Motor neuron (in vitro differentiated cells): ENCODE results near the gene TDRD7. TPM values are rescaled to one million over a fixed set of nuclear protein-coding genes. Genes with fewer than 3 reads are reported as not detected.

ENCODE experiments used
- ATAC-seq, 8 experiments: fragments of 200-7000 bp; cut with Tn5 transposase; replicated peaks in 6 of 8; 2 replicates each; pipeline ENCODE4 v1.8.0; 2021; ENCODE audit warnings: mild to moderate bottlenecking in 8 of 8, moderate library complexity in 8 of 8
- H3K27ac ChIP-seq, 2 donors: fragments of 250-450 bp; sonication (Bioruptor Pico); 2 replicates each; pipeline ENCODE4 v1.9.0; 2021; ENCODE audit warnings: antibody characterized with exemption in 2 of 2, mild to moderate bottlenecking in 2 of 2, moderate library complexity in 1 of 2
- H3K4me1 ChIP-seq, 2 donors: fragments of 250-450 bp; sonication (Bioruptor Pico); replicated peaks in 1 of 2; 2 replicates each; pipeline ENCODE4 v1.6.1; 2021; ENCODE audit warnings: antibody characterized with exemption in 2 of 2, mild to moderate bottlenecking in 2 of 2, moderate library complexity in 1 of 2
- H3K4me3 ChIP-seq, 5 donors: fragments of 250-450 bp; sonication (Bioruptor Pico); 2 replicates each; pipeline ENCODE4 v1.9.0; 2021; ENCODE audit warnings: antibody characterized with exemption in 5 of 5, mild to moderate bottlenecking in 5 of 5, moderate library complexity in 4 of 5
- WGBS, 10 experiments: fragments of 450-650 bp; shearing (Covaris generic); methylation state at CpG; one replicate each; pipeline ENCODE4 v1.0.0; 2022; 5-methylcytosine and 5-hydroxymethylcytosine counted together
- in situ Hi-C, 9 experiments: fragments of 400-800 bp; cut with MboI; loops; one replicate each; pipeline ENCODE4 v1.15.0; 2021; ENCODE audit warnings: low sequenced_read_pairs in 9 of 9, low pct_unique_long_range_greater_than_20kb in 2 of 9; ENCODE audit not compliant: unreplicated experiment in 9 of 9
- total RNA-seq, 8 experiments: library from RNA; unstranded; fragments of 300-600 nt; gene quantifications; 2 replicates each; pipeline versions ENCODE4 v1.2.3 to v1.2.4, GENCODE V29; 2022

Gene TDRD7
- total RNA-seq, 8 experiments from 2014 or later: 2.0 to 55.6 (median 4.3) TPM

DNA sequence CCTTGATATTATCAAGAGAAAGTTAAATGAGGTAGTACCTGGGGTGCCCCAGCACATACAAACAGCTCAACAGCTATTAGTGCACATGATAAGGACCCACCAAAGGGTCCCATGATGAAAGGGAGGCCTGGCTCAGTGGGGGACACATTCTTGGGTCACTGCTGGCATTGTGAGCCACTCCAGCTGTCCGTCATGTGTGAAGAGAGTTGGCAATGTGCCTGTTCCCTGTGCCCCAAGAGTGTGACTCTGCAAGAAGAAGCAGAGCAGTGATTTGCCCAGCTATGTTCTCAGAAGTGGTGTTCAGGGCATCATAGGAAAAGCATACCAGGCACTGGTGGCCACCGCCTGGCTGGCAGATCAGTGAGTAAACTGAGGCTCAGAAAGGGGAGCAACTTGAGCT lies 37.1 kb upstream of the TDRD7 start:
- no peak overlapping the region for H3K27ac ChIP-seq
- no peak for ATAC-seq
- no peak overlapping the region for H3K4me3 ChIP-seq
- 0 to 100% (median 100%) methylated on average over 1 of the region's 2 CpGs; no CpG with 5 or more reads in 7 of the 10 experiments for WGBS, 10 experiments
- in situ Hi-C loops: loop anchor here in 3 of 9 experiments (25.0 kb wide), 2 partner anchors 237 to 513 kb away; partner anchors contain the start of gene ZNF782 (in 2 of the 3)
- H3K4me1 ChIP-seq: no peaks in the 10 kb centered on the region

GRCh38 chr9:97376902-97377301 lies 35.0 kb upstream of the TDRD7 start:
- Histone ChIP-seq H3K4me1 (no peaks in the 10 kb centered on the region), H3K27ac (no peak overlapping the region), H3K4me3 (no peak overlapping the region)
- in situ Hi-C loops: loop anchor here in 3 of 9 experiments (25.0 kb wide), 2 partner anchors 235 to 515 kb away; partner anchors contain the start of gene ZNF782 (in 2 of the 3)
- 20 to 89% (median 57%) methylated on average over 1 to 4 of the region's 6 CpGs; no CpG with 5 or more reads in 5 of the 10 experiments for WGBS, 10 experiments
- ATAC-seq: no peak

- no peak for ATAC-seq
- in situ Hi-C loops: loop anchor here in 3 of 9 experiments (25.0 kb wide), 2 partner anchors 230 to 520 kb away; partner anchors contain the start of gene ZNF782 (in 2 of the 3)
- H3K27ac ChIP-seq: no peak overlapping the region
- no peaks in the 10 kb centered on the region for H3K4me1 ChIP-seq
- H3K4me3 ChIP-seq: no peak overlapping the region
- 0 to 27% (median 0%) methylated on average over 1 to 2 of the region's 2 CpGs; no CpG with 5 or more reads in 3 of the 10 experiments for WGBS, 10 experiments
These were observed 29.7 kb upstream of the TDRD7 start for GRCh38 chr9:97382099-97382718.

- H3K4me1 ChIP-seq: peaks cover 3 to 9% of the 10 kb centered on the region in 2 donors
- no peak for ATAC-seq
- WGBS, 10 experiments: 14 to 80% (median 63%) methylated on average over 1 to 4 of the region's 5 CpGs
- in situ Hi-C loops: loop anchor here in 3 of 9 experiments (25.0 kb wide), 2 partner anchors 228 to 522 kb away; partner anchors contain the start of gene ZNF782 (in 2 of the 3)
- H3K27ac ChIP-seq: no peak overlapping the region
- H3K4me3 ChIP-seq: no peak overlapping the region
These were observed 27.3 kb upstream of the TDRD7 start for GRCh38 chr9:97384406-97385262.

DNA sequence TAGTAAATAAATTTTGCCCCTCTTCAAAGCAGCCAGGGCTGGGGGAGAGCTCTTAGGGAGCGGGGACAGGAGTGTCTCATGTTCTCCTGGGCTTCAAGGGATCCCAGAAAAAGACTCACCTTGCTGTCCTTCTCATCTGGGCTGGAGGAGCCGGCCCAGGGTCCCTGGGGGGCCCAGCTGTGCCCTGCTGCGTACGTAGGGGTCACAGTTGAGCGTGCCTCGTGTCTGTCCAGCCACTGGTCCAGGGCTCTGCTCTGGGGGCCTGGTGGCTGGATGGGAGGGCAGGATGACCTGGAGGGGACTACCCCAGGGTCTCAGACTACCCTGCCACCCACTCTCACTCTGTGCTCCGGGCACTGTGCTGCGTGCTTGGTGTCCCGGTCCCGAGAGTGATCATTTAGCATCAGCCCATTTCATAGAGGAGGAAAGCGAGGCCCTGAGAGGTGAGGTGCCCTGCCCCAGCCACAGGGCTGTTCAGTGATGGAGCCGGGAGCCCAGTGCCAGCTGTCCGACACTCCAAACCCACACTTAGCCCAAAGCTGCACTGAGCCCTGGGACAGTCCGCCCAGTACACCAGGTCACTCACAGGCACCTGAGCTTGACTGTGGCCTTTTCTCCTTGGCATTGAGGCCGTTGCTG lies 26.2 kb upstream of the TDRD7 start:
- Histone ChIP-seq H3K4me3 (no peak overlapping the region), H3K4me1 (peaks cover 3 to 9% of the 10 kb centered on the region in 2 donors), H3K27ac (no peak overlapping the region)
- in situ Hi-C loops: loop anchor here in 3 of 9 experiments (25.0 kb wide), 2 partner anchors 227 to 523 kb away; partner anchors contain the start of gene ZNF782 (in 2 of the 3)
- WGBS, 10 experiments: 20 to 100% (median 92%) methylated on average over 1 to 5 of the region's 15 CpGs; no CpG with 5 or more reads in 5 of the 10 experiments
- ATAC-seq: no peak

DNA sequence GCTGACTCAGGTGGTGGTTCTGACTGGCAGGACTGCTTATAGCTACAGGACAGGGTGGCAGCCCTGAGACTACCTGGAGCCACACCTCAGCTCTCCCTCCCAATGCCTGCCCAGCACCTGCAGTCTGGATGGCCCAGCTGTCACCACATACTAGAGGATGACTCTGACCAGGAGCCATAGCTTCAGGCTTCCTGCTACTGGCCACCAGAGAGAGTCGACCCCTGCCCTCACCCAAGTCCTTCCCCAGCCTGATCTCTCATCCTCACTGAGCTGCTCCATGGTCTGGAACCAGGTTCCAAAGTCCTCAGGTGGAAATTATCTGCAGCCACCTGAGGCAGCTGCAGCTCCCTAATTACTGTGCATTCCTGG lies 25.6 kb upstream of the TDRD7 start:
- no peak for ATAC-seq
- WGBS, 10 experiments: 29 to 63% methylated on average over 1 of the region's 1 CpG; no CpG with 5 or more reads in 8 of the 10 experiments
- Histone ChIP-seq H3K4me3 (no peak overlapping the region), H3K4me1 (peaks cover 3 to 9% of the 10 kb centered on the region in 2 donors), H3K27ac (no peak overlapping the region)
- in situ Hi-C loops: loop anchor here in 3 of 9 experiments (25.0 kb wide), 2 partner anchors 226 to 524 kb away; partner anchors contain the start of gene ZNF782 (in 2 of the 3)

DNA sequence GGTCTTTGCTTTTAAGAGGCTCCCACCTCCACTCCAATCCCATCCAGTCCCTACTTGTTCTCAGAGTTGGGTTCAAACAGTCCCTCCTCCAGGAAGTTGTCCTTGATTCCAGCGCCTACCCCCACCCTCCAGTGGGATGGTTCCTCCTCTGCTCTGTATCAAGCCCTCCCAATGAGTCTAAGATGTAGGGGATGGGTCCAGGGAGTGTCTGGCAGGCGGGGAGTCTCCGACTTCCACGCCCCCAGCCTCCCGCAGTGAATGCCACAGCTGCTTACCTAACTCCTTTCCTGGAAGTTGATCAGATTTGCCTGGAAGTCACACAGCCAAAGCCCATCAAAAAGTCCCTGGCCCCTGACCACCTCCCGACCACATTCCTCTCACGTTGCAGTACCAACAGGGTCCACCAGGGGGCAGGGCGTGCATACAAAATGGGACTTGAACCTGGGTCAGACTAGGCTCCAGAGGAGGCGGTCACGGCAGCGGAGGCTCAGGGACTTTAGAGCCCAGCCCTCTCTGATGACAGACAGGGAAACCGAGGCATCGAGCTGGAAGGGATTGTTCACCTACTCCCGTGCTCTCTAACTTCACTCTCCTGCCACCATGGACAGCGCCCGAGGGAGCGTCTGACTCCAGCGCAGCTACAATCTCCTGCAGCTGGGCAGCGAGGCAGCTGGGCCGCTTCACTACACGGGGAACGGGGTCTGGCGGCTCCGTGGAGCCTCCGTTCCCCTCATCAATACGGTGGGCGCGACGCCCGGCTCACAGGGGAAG lies 25.0 kb upstream of the TDRD7 start:
- peak; percentile 45 to 88 (median 66) for ATAC-seq
- Histone ChIP-seq H3K4me1 (peaks cover 3 to 9% of the 10 kb centered on the region in 2 donors), H3K4me3 (no peak overlapping the region), H3K27ac (no peak overlapping the region)
- 3 to 33% (median 16%) methylated on average over 2 to 9 of the region's 30 CpGs; no CpG with 5 or more reads in 4 of the 10 experiments for WGBS, 10 experiments
- in situ Hi-C loops: loop anchor here in 3 of 9 experiments (25.0 kb wide), 2 partner anchors 225 to 525 kb away; partner anchors contain the start of gene ZNF782 (in 2 of the 3)

GRCh38 chr9:97387504-97387886 lies 24.4 kb upstream of the TDRD7 start:
- in situ Hi-C loops: loop anchor here in 3 of 9 experiments (25.0 kb wide), 2 partner anchors 225 to 525 kb away; partner anchors contain the start of gene ZNF782 (in 2 of the 3)

DNA sequence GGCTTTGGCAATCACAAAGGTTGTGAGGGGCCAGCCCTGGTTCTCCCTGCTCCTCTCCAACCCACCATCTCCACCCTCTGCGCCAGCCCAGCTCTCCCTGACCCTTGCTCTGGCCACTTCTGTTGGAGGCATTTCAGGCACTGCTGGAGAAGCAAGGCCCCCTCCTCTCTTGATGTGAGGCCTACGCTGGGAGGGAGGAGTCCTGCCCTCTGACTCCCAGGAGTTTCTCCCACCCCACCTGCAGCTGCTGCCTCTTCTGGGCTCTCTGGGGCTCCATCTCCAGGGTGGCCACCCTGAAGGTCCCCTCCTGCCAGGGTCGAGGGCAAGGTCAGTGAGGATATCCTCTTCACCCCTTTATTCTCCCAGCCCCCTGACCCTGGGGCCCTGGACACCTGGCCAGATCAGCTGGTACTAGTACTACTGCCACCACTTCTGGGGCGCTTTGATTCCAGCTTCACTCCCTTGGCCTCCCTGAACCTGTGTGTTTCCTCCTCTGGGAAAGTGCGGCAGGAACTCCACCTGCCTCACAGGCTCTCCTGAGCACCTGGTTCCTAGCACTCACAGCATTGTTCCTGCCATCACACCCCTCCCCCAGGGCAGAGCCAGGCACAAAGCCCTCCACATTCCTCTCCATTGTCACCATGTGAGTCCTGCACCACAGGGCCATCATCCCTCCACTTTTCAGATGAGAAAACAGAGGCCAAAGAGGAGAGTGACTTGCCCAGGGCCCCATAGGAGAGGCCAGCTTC lies 23.8 kb upstream of the TDRD7 start:
- H3K27ac ChIP-seq: no peak overlapping the region
- ATAC-seq: no peak
- peaks cover 3 to 9% of the 10 kb centered on the region in 2 donors for H3K4me1 ChIP-seq
- H3K4me3 ChIP-seq: no peak overlapping the region
- in situ Hi-C loops: loop anchor here in 3 of 9 experiments (25.0 kb wide), 2 partner anchors 224 to 526 kb away; partner anchors contain the start of gene ZNF782 (in 2 of the 3)
- WGBS, 10 experiments: 0 to 100% (median 90%) methylated on average over 1 to 2 of the region's 5 CpGs; no CpG with 5 or more reads in 4 of the 10 experiments

More at GRCh38 chr9:97387504-97387886, 24.4 kb upstream of the TDRD7 start:
- Histone ChIP-seq H3K4me3 (no peak overlapping the region), H3K4me1 (peaks cover 3 to 9% of the 10 kb centered on the region in 2 donors), H3K27ac (no peak overlapping the region)
- ATAC-seq: no peak
- 20 to 100% (median 58%) methylated on average over 1 to 3 of the region's 13 CpGs; no CpG with 5 or more reads in 7 of the 10 experiments for WGBS, 10 experiments

- 0 to 100% (median 62%) methylated on average over 1 to 2 of the region's 5 CpGs; no CpG with 5 or more reads in 2 of the 10 experiments for WGBS, 10 experiments
These were observed 23.1 kb upstream of the TDRD7 start for GRCh38 chr9:97388721-97389238.

DNA sequence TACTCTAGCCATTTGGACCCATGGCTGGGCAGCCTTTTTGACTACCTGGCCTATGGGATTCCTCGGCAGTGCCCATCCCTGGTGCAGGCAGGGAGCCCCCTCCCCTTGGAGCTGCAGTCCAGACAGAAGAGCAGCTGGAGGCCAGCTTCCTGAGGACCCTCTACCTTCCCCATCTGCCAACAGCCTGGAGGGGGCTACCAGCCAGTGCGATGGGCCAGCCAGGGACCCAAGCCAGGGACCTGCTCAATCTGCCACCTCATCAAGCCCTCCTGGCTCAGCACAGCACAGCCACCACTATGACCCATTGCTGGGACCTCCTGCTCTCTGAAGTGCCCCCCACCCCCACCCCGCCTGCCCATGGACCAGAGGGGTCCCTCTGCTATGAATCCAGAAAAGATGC lies 22.6 kb upstream of the TDRD7 start:
- H3K4me1 ChIP-seq: peaks cover 3 to 9% of the 10 kb centered on the region in 2 donors
- in situ Hi-C loops: loop anchor here in 3 of 9 experiments (25.0 kb wide), 2 partner anchors 223 to 527 kb away; partner anchors contain the start of gene ZNF782 (in 2 of the 3)
- H3K4me3 ChIP-seq: no peak overlapping the region
- ATAC-seq: no peak
- 0 to 83% methylated on average over 1 of the region's 3 CpGs; no CpG with 5 or more reads in 8 of the 10 experiments for WGBS, 10 experiments
- H3K27ac ChIP-seq: no peak overlapping the region

More at GRCh38 chr9:97388721-97389238, 23.1 kb upstream of the TDRD7 start:
- peaks cover 3 to 9% of the 10 kb centered on the region in 2 donors for H3K4me1 ChIP-seq
- no peak overlapping the region for H3K27ac ChIP-seq
- no peak overlapping the region for H3K4me3 ChIP-seq
- in situ Hi-C loops: loop anchor here in 3 of 9 experiments (25.0 kb wide), 2 partner anchors 224 to 526 kb away; partner anchors contain the start of gene ZNF782 (in 2 of the 3)
- peak in 3 of 8 experiments; percentile 47 to 82 (median 51) for ATAC-seq
